CD14-positive monocyte (primary cell): ENCODE results near the gene WWTR1. TPM values are rescaled to one million over a fixed set of nuclear protein-coding genes. Genes with fewer than 3 reads are reported as not detected.
A peak's percentile ranks its signal among the peaks of the same experiment; 100 is the strongest.

Experiments used
- DNase-seq, 3 donors: peaks; one replicate each; pipeline ENCODE4 v3.0.0-alpha.2; 2011 to 2022
- H2AFZ ChIP-seq: 2 replicates; pipeline ENCODE4 v1.6.0; 2012; ENCODE audit warnings: mild to moderate bottlenecking, low read depth, low read length, inconsistent platforms; ENCODE audit not compliant: insufficient read depth, poor library complexity, severe bottlenecking
- H3K27ac ChIP-seq, 2 donors: 1 replicate in 1 of 2; 2 replicates in 1 of 2; pipeline ENCODE4 v1.5.1; 2012 to 2013; ENCODE audit warnings: low read length in 2 of 2, control low read depth in 1 of 2, inconsistent platforms in 1 of 2, low read depth in 1 of 2, mild to moderate bottlenecking in 1 of 2
- H3K27me3 ChIP-seq, 2 donors: one replicate each; pipeline versions ENCODE4 v1.6.0 to v1.6.1; 2011 to 2013; ENCODE audit warnings: low read length in 2 of 2; ENCODE audit not compliant: control insufficient read depth in 2 of 2, insufficient read depth in 2 of 2
- H3K36me3 ChIP-seq, 2 donors: replicated peaks in 1 of 2; 1 replicate in 1 of 2; 2 replicates in 1 of 2; pipeline versions ENCODE4 v1.5.1 to v1.6.1; 2012 to 2013; ENCODE audit warnings: low read length in 2 of 2, control low read depth in 1 of 2, inconsistent platforms in 1 of 2, mild to moderate bottlenecking in 1 of 2; ENCODE audit not compliant: insufficient read depth in 2 of 2, control insufficient read depth in 1 of 2
- H3K4me1 ChIP-seq, 2 donors: 1 replicate in 1 of 2; 2 replicates in 1 of 2; pipeline versions ENCODE4 v1.5.1 to v1.6.1; 2012 to 2013; ENCODE audit warnings: low read length in 2 of 2, control low read depth in 1 of 2, inconsistent platforms in 1 of 2, mild to moderate bottlenecking in 1 of 2, moderate library complexity in 1 of 2; ENCODE audit not compliant: insufficient read depth in 2 of 2, control insufficient read depth in 1 of 2
- H3K4me2 ChIP-seq: replicated peaks from 2 replicates; pipeline ENCODE3; 2012; ENCODE audit warnings: low read length, moderate library complexity, mild to moderate bottlenecking; ENCODE audit not compliant: poor library complexity, severe bottlenecking; ENCODE audit errors: extremely low read depth
- H3K4me3 ChIP-seq, 3 experiments: fragments of 200-600 bp in 1 of 3; sonication (generic) in 1 of 3; replicated peaks in 1 of 3; 1 replicate in 2 of 3; 2 replicates in 1 of 3; pipeline ENCODE4 v1.5.1; 2011 to 2013; ENCODE audit warnings: low read length in 3 of 3, mild to moderate bottlenecking in 3 of 3, control low read depth in 2 of 3, low read depth in 2 of 3, inconsistent platforms in 1 of 3, moderate library complexity in 1 of 3
- H3K79me2 ChIP-seq: 2 replicates; pipeline ENCODE4 v1.6.0; 2012; ENCODE audit warnings: mild to moderate bottlenecking, control low read depth, inconsistent platforms, low read length, moderate library complexity; ENCODE audit not compliant: insufficient read depth
- H3K9ac ChIP-seq: 2 replicates; pipeline ENCODE4 v1.6.0; 2017; ENCODE audit warnings: low read length, mild to moderate bottlenecking; ENCODE audit not compliant: insufficient read depth, poor library complexity, severe bottlenecking
- H3K9me3 ChIP-seq, 2 donors: replicated peaks in 1 of 2; 1 replicate in 1 of 2; 2 replicates in 1 of 2; pipeline versions ENCODE4 v1.5.1 to v1.6.1; 2012 to 2013; ENCODE audit warnings: low read length in 2 of 2, control low read depth in 1 of 2; ENCODE audit not compliant: control insufficient read depth in 1 of 2, insufficient read depth in 1 of 2
- H4K20me1 ChIP-seq: 2 replicates; pipeline ENCODE4 v1.6.0; 2012; ENCODE audit warnings: mild to moderate bottlenecking, low read length, control low read depth, moderate library complexity; ENCODE audit not compliant: insufficient read depth
- H3K27ac Mint-ChIP-seq, 7 donors: one replicate each; pipeline ENCODE4 v1.8.0; 2020; ENCODE audit warnings: mild to moderate bottlenecking in 7 of 7, mixed read lengths in 7 of 7, moderate library complexity in 6 of 7, inconsistent platforms in 2 of 7
- H3K27me3 Mint-ChIP-seq, 3 donors: one replicate each; pipeline ENCODE4 v1.8.0; 2021 to 2022; ENCODE audit warnings: low read depth in 3 of 3, mild to moderate bottlenecking in 3 of 3, mixed read lengths in 3 of 3, moderate library complexity in 3 of 3, inconsistent platforms in 1 of 3
- H3K36me3 Mint-ChIP-seq, 2 donors: one replicate each; pipeline ENCODE4 v1.8.0; 2020; ENCODE audit warnings: mixed read lengths in 2 of 2, inconsistent platforms in 1 of 2, mild to moderate bottlenecking in 1 of 2
- H3K4me1 Mint-ChIP-seq: one replicate; pipeline ENCODE4 v1.8.0; 2020; ENCODE audit warnings: mild to moderate bottlenecking, mixed read lengths
- H3K4me3 Mint-ChIP-seq, 2 donors: one replicate each; pipeline ENCODE4 v1.8.0; 2020; ENCODE audit warnings: mild to moderate bottlenecking in 2 of 2, mixed read lengths in 2 of 2, moderate library complexity in 1 of 2
- H3K9me3 Mint-ChIP-seq, 7 donors: one replicate each; pipeline ENCODE4 v1.8.0; 2020 to 2022; ENCODE audit warnings: mixed read lengths in 7 of 7, mild to moderate bottlenecking in 6 of 7, moderate library complexity in 6 of 7, inconsistent platforms in 2 of 7
- WGBS: methylation state at CpG from one replicate; pipeline ENCODE4 v1.1.5; 2013; ENCODE audit warnings: missing lambda C conversion rate; ENCODE audit not compliant: insufficient coverage; 5-methylcytosine and 5-hydroxymethylcytosine counted together
- intact Hi-C, 2 donors: fragments of 100-400 bp; cut with micrococcal nuclease; formaldehyde crosslinking; loops; one replicate each; pipeline versions ENCODE4 v1.15.0 to v1.15.1; 2023
- polyA plus RNA-seq, 3 donors: library from polyadenylated mRNA; depleted of rRNA in 1 of 3; unstranded in 2 of 3; stranded (reverse) in 1 of 3; fragments of 300-500 nt in 2 of 3; fragments of >200 nt in 1 of 3; fragmentation: Illumina TruSeq in 2 of 3; gene quantifications; 1 replicate in 2 of 3; 2 replicates in 1 of 3; pipeline ENCODE4 v1.2.3, GENCODE V29; 2012 to 2021
- TF ChIP-seq, protein P1 (sequence below): fragments of 200-600 bp; IDR thresholded peaks from one replicate; pipeline ENCODE4 v1.8.0; 2022; ENCODE audit warnings: antibody characterized with exemption, mild to moderate bottlenecking

Gene WWTR1
- polyA plus RNA-seq, 3 donors, result not detected

DNA sequence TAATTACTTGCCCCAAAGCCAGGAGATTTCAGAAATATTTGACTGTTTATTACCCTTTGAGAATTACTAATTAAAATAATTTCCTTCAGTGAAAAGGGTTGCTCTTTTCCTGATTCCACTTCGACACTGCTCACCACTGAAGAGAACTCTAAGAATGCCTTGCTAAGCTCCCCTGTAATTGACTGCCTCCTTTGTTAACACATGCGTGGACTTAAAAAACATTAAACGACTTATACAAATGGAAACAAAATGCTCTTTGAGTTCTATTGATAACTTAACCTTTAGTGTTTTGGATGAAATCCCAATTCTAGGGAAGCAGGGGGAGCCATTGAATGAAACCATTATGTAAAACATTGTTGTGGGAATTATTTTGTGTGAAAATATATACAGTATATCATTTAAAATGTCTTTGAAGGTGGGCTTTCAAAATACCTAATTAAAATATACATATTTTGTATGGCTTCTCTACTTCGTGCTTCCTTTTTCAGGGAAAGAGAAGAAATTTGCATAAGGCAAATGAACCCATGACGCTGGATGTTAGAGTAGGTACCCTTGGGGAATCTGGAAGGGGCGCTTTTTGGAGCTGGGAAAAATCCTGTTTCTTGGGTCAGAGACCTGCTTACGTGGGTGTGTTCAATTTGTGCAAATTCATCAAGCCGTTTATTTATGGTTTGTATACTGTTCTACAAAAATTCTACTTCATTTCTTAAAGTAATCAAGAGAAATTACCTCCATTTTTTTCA lies 64.2 kb downstream of the WWTR1 start:
- intact Hi-C loops, result no loop called here
- TF ChIP-seq, protein P1, sequence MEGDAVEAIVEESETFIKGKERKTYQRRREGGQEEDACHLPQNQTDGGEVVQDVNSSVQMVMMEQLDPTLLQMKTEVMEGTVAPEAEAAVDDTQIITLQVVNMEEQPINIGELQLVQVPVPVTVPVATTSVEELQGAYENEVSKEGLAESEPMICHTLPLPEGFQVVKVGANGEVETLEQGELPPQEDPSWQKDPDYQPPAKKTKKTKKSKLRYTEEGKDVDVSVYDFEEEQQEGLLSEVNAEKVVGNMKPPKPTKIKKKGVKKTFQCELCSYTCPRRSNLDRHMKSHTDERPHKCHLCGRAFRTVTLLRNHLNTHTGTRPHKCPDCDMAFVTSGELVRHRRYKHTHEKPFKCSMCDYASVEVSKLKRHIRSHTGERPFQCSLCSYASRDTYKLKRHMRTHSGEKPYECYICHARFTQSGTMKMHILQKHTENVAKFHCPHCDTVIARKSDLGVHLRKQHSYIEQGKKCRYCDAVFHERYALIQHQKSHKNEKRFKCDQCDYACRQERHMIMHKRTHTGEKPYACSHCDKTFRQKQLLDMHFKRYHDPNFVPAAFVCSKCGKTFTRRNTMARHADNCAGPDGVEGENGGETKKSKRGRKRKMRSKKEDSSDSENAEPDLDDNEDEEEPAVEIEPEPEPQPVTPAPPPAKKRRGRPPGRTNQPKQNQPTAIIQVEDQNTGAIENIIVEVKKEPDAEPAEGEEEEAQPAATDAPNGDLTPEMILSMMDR, result no peak
- Histone ChIP-seq H3K79me2 (no peaks in the 10 kb centered on the region), H3K4me2 (no peak overlapping the region), H2AFZ (no peak overlapping the region), H3K9me3 (no peaks in the 10 kb centered on the region), H3K27ac (no peak overlapping the region), H3K36me3 (no peaks in the 10 kb centered on the region), H3K4me1 (no peaks in the 10 kb centered on the region), H3K4me3 (no peak overlapping the region), H3K9ac (no peak overlapping the region), H4K20me1 (no peaks in the 10 kb centered on the region), H3K27me3 (peaks cover 51 to 72% of the 10 kb centered on the region in 2 donors)
- peak overlapping the region in 1 of 2 donors; percentile 28 for H3K4me3 Mint-ChIP-seq
- peaks cover 37 to 60% (median 47%) of the 10 kb centered on the region in 3 donors for H3K27me3 Mint-ChIP-seq
- peaks cover 0 to 2% (median 0%) of the 10 kb centered on the region in 7 donors for H3K9me3 Mint-ChIP-seq
- WGBS, result 85% methylated on average over 2 of the region's 8 CpGs
- H3K27ac Mint-ChIP-seq, result no peak overlapping the region
- no peaks in the 10 kb centered on the region for H3K36me3 Mint-ChIP-seq
- DNase-seq, result no peak
- H3K4me1 Mint-ChIP-seq, result peaks cover 2% of the 10 kb centered on the region

DNA sequence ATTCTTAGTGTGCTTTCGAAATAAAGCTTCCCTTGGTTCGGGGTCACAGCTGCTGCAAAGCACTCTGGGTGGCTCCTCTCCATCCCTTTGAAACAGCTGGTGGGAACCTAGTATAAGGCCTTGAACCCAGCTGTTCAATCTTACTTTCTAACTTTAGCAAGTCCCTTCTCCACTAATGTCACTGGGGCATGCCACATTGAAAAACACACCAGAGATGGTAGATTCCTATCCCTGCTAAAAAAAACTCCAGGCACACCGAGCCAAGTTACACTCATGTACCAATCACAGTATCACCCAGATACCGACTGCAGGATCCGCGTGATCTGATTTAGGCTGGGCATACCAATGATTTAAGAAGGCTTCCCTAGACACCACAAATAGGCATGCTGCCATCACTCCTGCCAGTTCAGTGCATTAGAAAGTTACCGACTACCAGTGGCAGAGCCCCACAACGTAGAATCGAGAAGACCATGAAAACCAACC lies 65.0 kb downstream of the WWTR1 start:
- TF ChIP-seq, protein P1, result no peak
- H3K36me3 Mint-ChIP-seq, result no peaks in the 10 kb centered on the region
- H3K27ac Mint-ChIP-seq, result no peak overlapping the region
- no peak overlapping the region for H2AFZ ChIP-seq
- H3K27ac ChIP-seq, result no peak overlapping the region
- intact Hi-C loops, result no loop called here
- H3K27me3 Mint-ChIP-seq, result peaks cover 37 to 56% (median 52%) of the 10 kb centered on the region in 3 donors
- no peak overlapping the region for H3K9ac ChIP-seq
- DNase-seq, result no peak
- H3K4me1 ChIP-seq, result no peaks in the 10 kb centered on the region
- peaks cover 0 to 2% (median 0%) of the 10 kb centered on the region in 7 donors for H3K9me3 Mint-ChIP-seq
- H3K4me3 ChIP-seq, result no peak overlapping the region
- 87% methylated on average over 7 of the region's 9 CpGs for WGBS
- peaks cover 2% of the 10 kb centered on the region for H3K4me1 Mint-ChIP-seq
- no peaks in the 10 kb centered on the region for H3K79me2 ChIP-seq
- no peaks in the 10 kb centered on the region for H3K9me3 ChIP-seq
- no peaks in the 10 kb centered on the region for H3K36me3 ChIP-seq
- peaks cover 52 to 70% of the 10 kb centered on the region in 2 donors for H3K27me3 ChIP-seq
- peak overlapping the region in 1 of 2 donors; percentile 10 for H3K4me3 Mint-ChIP-seq
- H3K4me2 ChIP-seq, result no peak overlapping the region
- no peaks in the 10 kb centered on the region for H4K20me1 ChIP-seq
